Measurements from ENCODE around the gene CGNL1. TPM values are rescaled to one million over a fixed set of nuclear protein-coding genes. Genes with fewer than 3 reads are reported as not detected.

Gene CGNL1
- total RNA-seq, 1 donor from 2014 or later, result 0.11 TPM

DNA sequence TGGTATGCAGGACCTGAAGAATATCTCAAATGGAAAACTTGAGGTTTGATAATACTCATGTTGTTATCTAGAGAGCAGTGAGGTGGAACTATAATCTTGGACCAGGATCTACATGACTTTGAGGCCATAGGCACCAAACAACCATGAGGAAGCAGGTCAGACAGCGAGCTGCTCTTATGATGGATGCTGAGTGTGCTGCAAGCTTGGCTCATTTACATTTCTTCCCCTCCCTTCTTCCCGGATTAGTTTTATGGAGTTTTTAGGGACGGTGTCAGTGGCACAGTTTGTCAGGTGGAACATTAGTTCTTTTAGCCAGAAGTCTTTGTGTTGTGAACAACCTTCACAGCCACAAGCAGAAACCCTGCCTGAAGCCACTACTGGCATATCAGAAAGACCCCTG is 207.4 kb downstream of the CGNL1 start:
- intact Hi-C loops (cut with micrococcal nuclease), result no loop called here
- H3K36me3 Mint-ChIP-seq (ENCODE audit: low read depth), result peaks cover 5% of the 10 kb centered on the region
- peaks cover 37% of the 10 kb centered on the region for H3K4me1 Mint-ChIP-seq
- no peak overlapping the region for H3K27ac Mint-ChIP-seq
- DNase-seq (no peak), ATAC-seq (ENCODE audit: low read depth) (no peak)
- H3K4me3 Mint-ChIP-seq, result no peak overlapping the region
- ChIA-PET POLR2A (no interaction called here), CTCF (no interaction called here)
- peaks cover 23% of the 10 kb centered on the region for H3K27me3 Mint-ChIP-seq
- TF ChIP-seq, protein P1, sequence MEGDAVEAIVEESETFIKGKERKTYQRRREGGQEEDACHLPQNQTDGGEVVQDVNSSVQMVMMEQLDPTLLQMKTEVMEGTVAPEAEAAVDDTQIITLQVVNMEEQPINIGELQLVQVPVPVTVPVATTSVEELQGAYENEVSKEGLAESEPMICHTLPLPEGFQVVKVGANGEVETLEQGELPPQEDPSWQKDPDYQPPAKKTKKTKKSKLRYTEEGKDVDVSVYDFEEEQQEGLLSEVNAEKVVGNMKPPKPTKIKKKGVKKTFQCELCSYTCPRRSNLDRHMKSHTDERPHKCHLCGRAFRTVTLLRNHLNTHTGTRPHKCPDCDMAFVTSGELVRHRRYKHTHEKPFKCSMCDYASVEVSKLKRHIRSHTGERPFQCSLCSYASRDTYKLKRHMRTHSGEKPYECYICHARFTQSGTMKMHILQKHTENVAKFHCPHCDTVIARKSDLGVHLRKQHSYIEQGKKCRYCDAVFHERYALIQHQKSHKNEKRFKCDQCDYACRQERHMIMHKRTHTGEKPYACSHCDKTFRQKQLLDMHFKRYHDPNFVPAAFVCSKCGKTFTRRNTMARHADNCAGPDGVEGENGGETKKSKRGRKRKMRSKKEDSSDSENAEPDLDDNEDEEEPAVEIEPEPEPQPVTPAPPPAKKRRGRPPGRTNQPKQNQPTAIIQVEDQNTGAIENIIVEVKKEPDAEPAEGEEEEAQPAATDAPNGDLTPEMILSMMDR (IDR thresholded peaks at IDR 0.05), result no peak
- peaks cover 12% of the 10 kb centered on the region for H3K9me3 Mint-ChIP-seq

DNA sequence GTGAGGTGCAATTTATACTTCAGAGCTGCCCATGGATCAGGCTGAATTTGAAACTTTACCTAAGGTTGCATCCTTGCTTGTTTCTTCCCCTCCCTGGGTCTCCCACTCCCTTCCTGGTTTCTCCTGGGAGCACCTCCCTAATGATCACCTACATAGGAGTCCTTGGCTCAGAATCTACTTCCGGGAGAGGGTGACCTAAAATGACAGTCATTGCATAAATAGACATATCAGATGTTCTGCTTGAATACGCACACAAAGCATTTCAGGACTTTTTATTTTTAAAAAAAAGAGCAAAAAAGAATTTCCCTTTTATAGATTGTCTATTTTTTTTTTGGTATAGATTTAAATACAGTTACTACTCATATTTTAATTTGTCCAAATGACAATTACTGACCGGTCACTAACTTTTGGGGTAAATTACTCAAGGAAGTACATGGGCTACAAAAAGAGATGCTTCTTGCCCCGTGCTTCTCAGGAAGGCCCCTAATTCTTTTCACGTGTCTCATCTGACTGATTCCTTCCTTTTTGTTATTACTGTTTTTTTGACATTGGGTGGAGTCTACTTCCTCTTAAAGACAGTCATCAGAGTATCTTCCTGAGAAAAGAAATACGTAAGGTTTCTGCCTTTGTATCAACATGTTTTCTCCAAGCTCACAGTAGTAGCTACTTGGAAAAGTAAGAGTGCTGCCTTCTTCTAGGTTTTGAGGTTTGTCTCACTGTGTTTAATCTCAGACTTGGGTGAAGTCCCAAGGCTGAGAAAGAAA is 210.5 kb downstream of the CGNL1 start:
- peaks cover 5% of the 10 kb centered on the region for H3K36me3 Mint-ChIP-seq (ENCODE audit: low read depth)
- peak overlapping the region; percentile 56 for H3K4me3 Mint-ChIP-seq
- intact Hi-C loops (cut with micrococcal nuclease), result loop anchor here (1.0 to 5.0 kb wide), 3 partner anchors 26 to 1340 kb away; partner anchors contain the start of gene POLR2M
- POLR2A ChIA-PET, result interaction anchor here (1.0 to 2.5 kb wide), 5 partner anchors 21 to 120 kb away, joined by 3 to 8 read pairs (median 5); partner anchors contain the start of gene POLR2M
- DNase-seq, result no peak
- peaks cover 61% of the 10 kb centered on the region for H3K4me1 Mint-ChIP-seq
- CTCF ChIA-PET, result interaction anchor here (1.1 to 1.6 kb wide), 3 partner anchors 27 to 59 kb away, joined by 3 to 4 read pairs (median 3); no protein-coding TSS in a partner anchor
- TF ChIP-seq, protein P1 (IDR thresholded peaks at IDR 0.05), result no peak
- H3K27ac Mint-ChIP-seq, result peak overlapping the region; percentile 95
- peaks cover 12% of the 10 kb centered on the region for H3K9me3 Mint-ChIP-seq
- ATAC-seq (ENCODE audit: low read depth), result peak; percentile 76
- peaks cover 6% of the 10 kb centered on the region for H3K27me3 Mint-ChIP-seq

DNA sequence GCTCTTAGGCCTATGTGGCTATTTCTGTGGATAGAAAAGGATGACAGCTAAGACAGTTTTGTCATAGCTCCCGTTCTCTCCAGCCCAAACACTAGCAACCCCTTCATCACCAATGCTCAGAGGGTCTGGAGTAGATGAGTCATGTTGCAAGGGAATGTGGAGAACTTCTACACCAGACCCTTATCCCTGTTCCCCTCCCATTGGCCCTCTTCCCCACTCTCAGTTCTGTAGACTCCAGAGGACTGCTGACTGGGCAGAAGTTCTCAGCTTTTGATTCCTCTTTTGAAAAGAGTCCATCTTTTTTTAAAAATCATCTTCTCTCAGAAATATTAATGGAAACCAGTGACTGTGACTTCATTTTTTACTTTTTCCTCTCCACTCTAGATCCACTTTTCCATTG is 213.0 kb downstream of the CGNL1 start:
- peaks cover 3% of the 10 kb centered on the region for H3K27me3 Mint-ChIP-seq
- ATAC-seq (ENCODE audit: low read depth) (no peak), DNase-seq (no peak)
- H3K4me1 Mint-ChIP-seq, result peaks cover 69% of the 10 kb centered on the region
- CTCF ChIA-PET, result interaction anchor here (1.3 to 1.4 kb wide), 2 partner anchors 28 to 117 kb away, joined by 3 read pairs; partner anchors contain the start of gene POLR2M
- intact Hi-C loops (cut with micrococcal nuclease), result loop anchor here (5.0 kb wide), 1 partner anchor 1342 kb away; no protein-coding TSS in a partner anchor
- POLR2A ChIA-PET, result no interaction called here
- H3K36me3 Mint-ChIP-seq (ENCODE audit: low read depth), result peaks cover 2% of the 10 kb centered on the region
- peaks cover 3% of the 10 kb centered on the region for H3K9me3 Mint-ChIP-seq
- peak overlapping the region; percentile 37 for H3K27ac Mint-ChIP-seq
- no peak overlapping the region for H3K4me3 Mint-ChIP-seq
- TF ChIP-seq, protein P1 (IDR thresholded peaks at IDR 0.05), result no peak

DNA sequence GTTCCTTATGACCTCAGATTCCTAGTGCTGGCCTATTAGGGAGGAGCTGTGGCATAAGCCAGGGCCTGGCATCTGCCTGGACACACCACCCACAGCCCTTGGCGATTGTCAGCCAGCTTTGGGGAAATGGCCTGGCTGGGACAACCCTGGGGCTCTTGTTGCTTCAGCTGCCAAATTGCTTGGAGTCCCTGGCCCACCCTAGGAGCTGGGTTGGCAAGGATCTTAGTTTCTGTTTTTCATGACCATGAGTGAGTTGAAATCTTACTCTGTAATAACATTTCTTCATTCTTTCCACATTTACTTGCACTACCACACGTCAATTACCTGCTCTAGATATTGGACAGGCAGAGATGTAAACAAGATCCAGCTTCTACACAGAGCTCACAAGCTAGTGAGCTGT is 213.4 kb downstream of the CGNL1 start:
- ATAC-seq (ENCODE audit: low read depth), result no peak
- no peak for DNase-seq
- H3K4me3 Mint-ChIP-seq, result no peak overlapping the region
- peaks cover 3% of the 10 kb centered on the region for H3K27me3 Mint-ChIP-seq
- H3K4me1 Mint-ChIP-seq, result peaks cover 69% of the 10 kb centered on the region
- ChIA-PET POLR2A (no interaction called here), CTCF (interaction anchor here (1.3 to 1.4 kb wide), 2 partner anchors 28 to 117 kb away, joined by 3 read pairs; partner anchors contain the start of gene POLR2M)
- H3K36me3 Mint-ChIP-seq (ENCODE audit: low read depth), result peaks cover 2% of the 10 kb centered on the region
- peaks cover 3% of the 10 kb centered on the region for H3K9me3 Mint-ChIP-seq
- TF ChIP-seq, protein P1 (IDR thresholded peaks at IDR 0.05), result no peak
- intact Hi-C loops (cut with micrococcal nuclease), result loop anchor here (5.0 kb wide), 1 partner anchor 1342 kb away; no protein-coding TSS in a partner anchor
- H3K27ac Mint-ChIP-seq, result peak overlapping the region; percentile 37

DNA sequence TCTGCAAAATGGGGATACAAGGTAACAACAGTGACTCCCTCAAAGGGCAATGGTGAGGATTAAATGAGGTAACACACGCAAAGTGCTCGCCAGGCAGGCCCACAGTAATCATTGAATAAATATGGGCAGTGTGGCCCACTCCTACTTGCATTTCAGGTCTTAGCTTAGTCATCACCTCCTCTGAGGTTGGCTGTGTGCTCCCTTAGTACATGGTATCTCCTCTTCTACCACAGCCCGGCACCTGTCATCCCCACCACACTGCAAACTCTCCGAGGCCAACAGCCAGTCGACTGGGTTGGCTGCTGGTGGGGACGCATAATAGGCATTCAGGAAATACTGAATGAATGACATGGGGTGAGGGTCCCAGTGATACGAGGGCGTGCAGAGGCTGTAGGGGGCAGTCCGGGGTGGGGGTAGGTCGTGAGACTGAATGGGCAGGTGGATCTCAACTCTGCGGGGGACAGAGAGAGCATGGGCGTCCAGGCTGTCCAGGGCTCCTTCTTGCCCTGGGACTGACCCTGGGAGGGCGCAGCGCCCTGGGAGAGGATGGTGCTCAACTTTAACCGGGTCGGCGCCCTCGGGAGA is 215.0 kb downstream of the CGNL1 start:
- ATAC-seq (ENCODE audit: low read depth), result peak; percentile 3
- no peaks in the 10 kb centered on the region for H3K36me3 Mint-ChIP-seq (ENCODE audit: low read depth)
- ChIA-PET CTCF (no interaction called here), POLR2A (interaction anchor here (0.6 kb wide), 1 partner anchor 30 kb away, joined by 3 read pairs; no protein-coding TSS in a partner anchor)
- peaks cover 3% of the 10 kb centered on the region for H3K27me3 Mint-ChIP-seq
- DNase-seq, result no peak
- peaks cover 56% of the 10 kb centered on the region for H3K4me1 Mint-ChIP-seq
- TF ChIP-seq, protein P1 (IDR thresholded peaks at IDR 0.05), result no peak
- H3K9me3 Mint-ChIP-seq, result peaks cover 3% of the 10 kb centered on the region
- peak overlapping the region; percentile 48 for H3K27ac Mint-ChIP-seq
- peak overlapping the region; percentile 81 for H3K4me3 Mint-ChIP-seq
- intact Hi-C loops (cut with micrococcal nuclease), result loop anchor here (1.0 kb wide), 1 partner anchor 30 kb away; no protein-coding TSS in a partner anchor

Data from activated B cell treated with CpG ODN at 0.5 μM for 24 hours (primary cell).